NCI-H1694 (cell line): ENCODE results near the gene PSMD2.

Experiments
- DNase-seq: peaks from one replicate; lab custom pipeline; 2025; lab: John Stamatoyannopoulos, UW

The PSMD2 gene

DNA sequence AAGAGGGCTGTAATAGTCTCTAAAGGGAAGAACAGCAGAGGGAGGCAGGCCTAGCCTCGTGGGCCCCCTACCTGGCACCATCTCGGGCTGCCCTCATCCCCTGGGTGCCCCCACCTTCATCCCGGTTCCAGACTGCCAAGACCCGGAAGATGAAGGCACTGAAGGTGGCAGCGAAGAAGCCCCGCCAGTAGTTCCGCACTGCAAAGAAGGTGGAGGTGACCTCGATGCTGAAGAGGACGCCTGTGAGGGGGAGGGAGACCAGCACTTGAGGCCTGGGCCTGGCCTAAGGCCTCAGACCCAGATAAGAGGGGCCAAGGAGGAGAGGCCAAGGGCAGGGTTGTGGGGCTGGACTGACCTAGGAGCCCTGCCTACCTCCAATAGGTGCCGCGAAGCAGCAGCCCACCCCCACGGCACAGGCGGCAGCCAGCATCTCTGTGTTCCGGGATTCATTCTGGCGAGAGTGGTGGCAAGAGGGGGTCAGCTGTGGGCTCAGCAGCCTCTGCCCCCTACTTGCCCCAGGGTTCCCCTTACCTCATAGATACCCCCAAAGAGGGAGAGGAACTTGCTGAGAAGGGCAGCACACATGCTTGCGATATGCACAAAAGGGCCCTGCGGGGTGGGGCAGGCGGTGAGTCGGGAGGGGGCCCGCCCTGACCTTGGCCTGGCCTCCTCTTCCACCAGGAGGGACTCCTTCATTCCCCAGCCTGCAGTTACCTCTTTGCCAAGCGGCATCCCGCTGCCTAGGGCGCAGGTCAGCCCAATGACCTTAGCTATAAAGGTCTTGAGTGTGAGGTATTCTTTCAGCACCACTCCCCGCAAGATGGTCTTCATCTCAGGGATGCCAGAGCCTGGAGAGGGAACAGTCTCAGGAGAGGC, 58.4 kb downstream of the PSMD2 start:
- no peak for DNase-seq

DNA sequence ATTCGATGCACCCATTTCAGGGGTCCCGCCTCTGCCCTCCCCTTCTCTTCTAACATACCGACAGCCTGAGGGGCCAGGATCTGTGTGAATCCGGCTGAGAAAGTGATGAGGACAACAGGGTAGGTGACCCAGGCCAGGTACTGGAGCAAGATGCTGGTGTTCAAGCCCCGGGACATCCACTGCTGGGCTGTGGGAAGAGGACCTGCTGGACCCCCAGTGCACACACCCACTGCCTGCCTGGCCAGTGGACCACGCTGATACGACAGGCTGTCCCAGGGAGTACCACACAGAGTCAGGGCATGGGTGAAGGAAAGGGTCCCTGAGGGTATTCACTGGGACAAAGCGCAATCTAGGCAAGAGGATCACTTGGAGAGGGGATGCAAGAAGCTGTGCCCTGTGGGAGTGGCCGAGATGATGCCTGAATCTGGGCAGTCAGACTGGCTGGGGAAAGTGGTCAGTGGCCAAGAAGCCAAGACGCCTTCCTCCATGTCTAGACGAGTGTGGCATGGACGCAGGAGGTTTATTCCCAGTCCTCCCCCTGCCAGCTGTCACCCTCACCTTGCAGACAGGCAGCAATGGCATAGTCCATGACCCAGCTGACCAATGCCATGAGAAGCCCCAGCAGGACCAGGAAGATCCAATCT, 59.2 kb downstream of the PSMD2 start:
- DNase-seq: no peak
